GM12873 (cell line): ENCODE measurements around the gene FRY.

Experiments used
- CTCF ChIP-seq: IDR thresholded peaks from 2 replicates; pipeline ENCODE4 v1.5.1; 2012; ENCODE audit warnings: low read depth, mild to moderate bottlenecking, moderate library complexity, low read length, control low read depth; ENCODE audit not compliant: insufficient read depth; ENCODE audit errors: missing control alignments

Gene FRY

GRCh38 chr13:32125221-32125689 is 93.7 kb downstream of the FRY start:
- TF ChIP-seq CTCF: no peak

GRCh38 chr13:32125751-32126150 is 94.2 kb downstream of the FRY start:
- TF ChIP-seq CTCF: no peak

GRCh38 chr13:32126278-32126677 is 94.7 kb downstream of the FRY start:
- TF ChIP-seq CTCF: no peak

- TF ChIP-seq CTCF: no peak
These were observed 95.2 kb downstream of the FRY start for GRCh38 chr13:32126756-32127155.

- no peak for TF ChIP-seq CTCF
These were observed 96.1 kb downstream of the FRY start for GRCh38 chr13:32127691-32128090.

- TF ChIP-seq CTCF: no peak
These were observed 102.9 kb downstream of the FRY start for GRCh38 chr13:32134241-32135055.

- no peak for TF ChIP-seq CTCF
These were observed 103.4 kb downstream of the FRY start for GRCh38 chr13:32135056-32135390.
